Activated CD4-positive, alpha-beta T cell treated with anti-CD3 and anti-CD28 coated beads, Interleukin-2, amount 10 ng/mL, durations not matched to agents 7 days and 5 days (primary cell): Measurements from ENCODE around the gene RSPH4A. TPM values are rescaled to one million over a fixed set of nuclear protein-coding genes. Genes with fewer than 3 reads are reported as not detected.
A peak's percentile ranks its signal among the peaks of the same experiment; 100 is the strongest.

Source experiments
- CTCF ChIA-PET: fragments of 350-600 bp; sonication (Branson Sonifier 250); formaldehyde crosslinking; loops from one replicate; lab custom pipeline; 2021; ENCODE audit warnings: antibody characterized with exemption; lab: Charles Lee
- POLR2A ChIA-PET: fragments of 350-600 bp; sonication (Branson Sonifier 250); formaldehyde crosslinking; loops from one replicate; lab custom pipeline; 2021; ENCODE audit warnings: antibody characterized with exemption; lab: Charles Lee
- DNase-seq: peaks from one replicate; pipeline ENCODE4 v3.0.0-alpha.2; 2020
- H3K27ac Mint-ChIP-seq: one replicate; pipeline ENCODE4 v1.8.0; 2021; ENCODE audit warnings: mild to moderate bottlenecking, moderate library complexity, mixed read lengths
- H3K27me3 Mint-ChIP-seq: one replicate; pipeline ENCODE4 v1.8.0; 2021; ENCODE audit warnings: mixed read lengths
- H3K36me3 Mint-ChIP-seq: one replicate; pipeline ENCODE4 v1.8.0; 2021; ENCODE audit warnings: low read depth, mixed read lengths
- H3K4me1 Mint-ChIP-seq: one replicate; pipeline ENCODE4 v1.8.0; 2021; ENCODE audit warnings: mixed read lengths
- H3K4me3 Mint-ChIP-seq: one replicate; pipeline ENCODE4 v1.8.0; 2021; ENCODE audit warnings: mild to moderate bottlenecking, moderate library complexity, mixed read lengths
- H3K9me3 Mint-ChIP-seq: one replicate; pipeline ENCODE4 v1.8.0; 2021; ENCODE audit warnings: mixed read lengths
- total RNA-seq, 2 experiments: library from RNA; stranded (reverse); gene quantifications; one replicate each; pipeline ENCODE4 v1.2.3, GENCODE V29; 2021

RSPH4A gene
- under 1 TPM; 0.15 to 0.19 TPM for total RNA-seq

DNA sequence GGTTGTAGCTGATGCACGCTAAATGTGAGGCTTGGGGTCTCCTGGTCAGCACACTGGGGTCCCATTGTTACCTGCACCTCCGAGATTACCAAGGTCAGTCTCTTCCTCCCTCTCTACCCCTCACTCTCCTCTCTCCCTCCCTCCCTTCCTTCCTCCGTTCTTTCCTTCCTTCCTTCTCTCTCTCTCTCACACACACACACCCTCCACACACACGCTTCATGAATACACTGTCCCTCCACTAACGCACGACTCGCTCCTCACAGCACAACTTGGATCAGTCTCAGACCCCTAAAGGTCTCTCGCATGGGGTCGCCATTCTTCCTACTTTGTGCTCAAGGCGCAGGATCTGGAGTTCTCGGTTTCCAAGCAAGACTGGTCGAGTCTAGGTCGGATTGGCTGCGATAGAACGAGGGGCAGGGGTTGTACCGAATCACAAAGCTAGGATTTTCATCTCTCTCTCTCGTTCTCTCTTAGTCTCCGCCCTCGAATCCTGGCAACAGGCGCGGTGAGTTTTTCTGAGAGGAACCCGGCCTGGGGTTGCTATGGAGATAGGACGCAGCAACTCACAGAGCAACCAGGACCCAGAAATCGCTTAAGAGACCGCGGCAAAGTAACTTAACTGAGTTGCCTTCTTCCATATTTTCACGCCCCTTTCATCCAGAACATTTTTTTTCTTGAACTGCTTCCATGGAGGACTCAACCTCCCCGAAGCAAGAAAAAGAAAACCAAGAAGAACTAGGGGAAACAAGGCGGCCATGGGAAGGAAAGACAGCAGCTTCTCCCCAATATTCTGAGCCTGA lies at the start of gene RSPH4A:
Gene RSPH4A, plus strand, starts transcription at position 543 of the 800 bp plus-strand sequence. Its CDS starts 145 bp downstream, at position 688.
- CTCF ChIA-PET = interaction anchor here (0.8 kb wide), 2 partner anchors 12 to 13 kb away, joined by 3 to 5 read pairs; no protein-coding TSS in a partner anchor
- H3K27me3 Mint-ChIP-seq = peaks cover 44% of the 10 kb centered on the region
- POLR2A ChIA-PET = no interaction called here
- H3K4me1 Mint-ChIP-seq = peaks cover 13% of the 10 kb centered on the region
- no peak within 1 kb of the TSS for H3K27ac Mint-ChIP-seq
- DNase-seq = peak; percentile 83
- H3K4me3 Mint-ChIP-seq = peak within 1 kb of the TSS; percentile 77
- H3K36me3 Mint-ChIP-seq = no peaks in the 10 kb centered on the region
- no peaks in the 10 kb centered on the region for H3K9me3 Mint-ChIP-seq

- DNase-seq = no peak
- peaks cover 41% of the 10 kb centered on the region for H3K4me1 Mint-ChIP-seq
- CTCF ChIA-PET = no interaction called here
- no peaks in the 10 kb centered on the region for H3K36me3 Mint-ChIP-seq
- H3K9me3 Mint-ChIP-seq = no peaks in the 10 kb centered on the region
- POLR2A ChIA-PET = no interaction called here
- H3K4me3 Mint-ChIP-seq = no peak overlapping the region
- no peak overlapping the region for H3K27ac Mint-ChIP-seq
- peaks cover 5% of the 10 kb centered on the region for H3K27me3 Mint-ChIP-seq
Observed at GRCh38 chr6:116568111-116568510, 48.2 kb upstream of the RSPH4A start.

- POLR2A ChIA-PET = no interaction called here
- no peak for DNase-seq
- Mint-ChIP-seq H3K4me3 (peak overlapping the region; percentile 8), H3K27ac (no peak overlapping the region), H3K36me3 (peaks cover 2% of the 10 kb centered on the region), H3K27me3 (peaks cover 5% of the 10 kb centered on the region), H3K4me1 (peaks cover 49% of the 10 kb centered on the region), H3K9me3 (no peaks in the 10 kb centered on the region)
- CTCF ChIA-PET = interaction anchor here (1.0 kb wide), 1 partner anchor 22 kb away, joined by 3 read pairs; no protein-coding TSS in a partner anchor
Observed at GRCh38 chr6:116568821-116569755, 47.2 kb upstream of the RSPH4A start.

DNA sequence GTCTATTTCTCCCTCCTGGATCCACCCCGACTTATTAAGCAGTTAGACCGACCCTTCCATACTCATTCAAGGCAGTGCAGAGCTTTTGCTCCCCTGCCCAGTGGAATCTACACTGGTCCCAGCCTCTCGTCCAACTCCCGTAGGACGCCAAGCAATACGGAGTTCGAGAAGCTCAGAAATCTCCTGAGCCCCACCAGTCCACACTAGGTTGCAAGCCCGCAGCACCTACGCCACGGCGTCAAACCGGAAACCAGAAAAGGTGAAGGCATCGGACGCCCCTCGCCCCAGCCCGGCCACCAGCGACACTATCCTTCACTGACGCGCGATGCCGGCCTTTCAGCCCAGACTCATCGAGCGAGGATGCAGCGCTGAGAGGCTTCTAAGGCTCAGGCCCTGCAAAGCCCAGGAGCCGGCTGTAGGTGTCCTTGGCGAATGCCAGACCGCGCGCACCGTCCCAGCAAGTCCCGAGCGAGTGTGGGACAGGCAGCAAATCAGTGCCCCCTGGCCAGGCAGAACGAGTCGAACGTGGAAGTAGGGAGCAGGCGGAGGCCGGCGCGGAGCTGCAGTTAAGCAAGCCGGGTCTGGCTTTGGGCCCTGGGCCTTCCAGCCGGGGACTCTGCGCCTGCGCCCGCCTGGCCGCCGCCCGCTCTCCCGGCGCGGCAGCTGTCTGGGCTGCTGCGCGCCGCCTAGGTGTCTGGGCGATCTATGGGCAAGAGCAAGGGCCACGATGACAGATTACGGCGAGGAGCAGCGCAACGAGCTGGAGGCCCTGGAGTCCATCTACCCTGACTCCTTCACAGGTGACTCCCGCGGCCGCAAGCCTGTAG lies 45.2 kb upstream of the RSPH4A start, which contains the start of gene RWDD1:
Gene RWDD1, plus strand, starts transcription at position 649 of the 827 bp plus-strand sequence. Its CDS starts 79 bp downstream, at position 728.
- H3K4me3 Mint-ChIP-seq = peak within 1 kb of the TSS; percentile 87
- no peaks in the 10 kb centered on the region for H3K9me3 Mint-ChIP-seq
- peaks cover 47% of the 10 kb centered on the region for H3K4me1 Mint-ChIP-seq
- H3K27ac Mint-ChIP-seq = peak within 1 kb of the TSS; percentile 94
- POLR2A ChIA-PET = interaction anchor here (0.6 to 1.7 kb wide), 2 partner anchors 97 to 291 kb away, joined by 3 to 4 read pairs; partner anchors contain the start of gene TSPYL1
- CTCF ChIA-PET = interaction anchor here (0.6 to 2.2 kb wide), 11 partner anchors 8 to 302 kb away, joined by 3 to 10 read pairs (median 4); partner anchors contain the start of genes KPNA5 and ZUP1
- peak; percentile 98 for DNase-seq
- peaks cover 10% of the 10 kb centered on the region for H3K36me3 Mint-ChIP-seq
- H3K27me3 Mint-ChIP-seq = peaks cover 5% of the 10 kb centered on the region

DNA sequence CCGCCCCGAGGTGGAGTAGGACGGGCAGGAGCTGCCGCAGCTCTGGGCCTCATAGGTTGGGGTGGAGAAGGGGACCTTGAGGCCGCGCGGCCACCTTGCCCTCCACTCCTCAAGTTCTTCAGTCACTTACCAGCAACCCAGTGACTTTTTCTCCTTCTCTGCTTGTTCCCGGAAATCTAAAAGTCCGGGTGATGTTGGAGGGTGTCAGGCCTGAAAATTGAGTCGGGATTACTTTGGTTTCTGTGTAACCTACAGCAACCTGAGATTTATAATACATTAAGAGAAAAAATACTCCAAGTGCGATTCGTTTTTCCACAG lies 44.6 kb upstream of the RSPH4A start:
- POLR2A ChIA-PET = interaction anchor here (0.6 to 1.7 kb wide), 2 partner anchors 96 to 292 kb away, joined by 3 to 4 read pairs; partner anchors contain the start of gene TSPYL1
- Mint-ChIP-seq H3K36me3 (peaks cover 15% of the 10 kb centered on the region), H3K27ac (peak overlapping the region; percentile 94), H3K4me1 (peaks cover 47% of the 10 kb centered on the region), H3K9me3 (no peaks in the 10 kb centered on the region), H3K27me3 (peaks cover 3% of the 10 kb centered on the region), H3K4me3 (peak overlapping the region; percentile 87)
- CTCF ChIA-PET = interaction anchor here (0.6 to 2.2 kb wide), 11 partner anchors 9 to 303 kb away, joined by 3 to 10 read pairs (median 4); partner anchors contain the start of genes KPNA5 and ZUP1
- no peak for DNase-seq

DNA sequence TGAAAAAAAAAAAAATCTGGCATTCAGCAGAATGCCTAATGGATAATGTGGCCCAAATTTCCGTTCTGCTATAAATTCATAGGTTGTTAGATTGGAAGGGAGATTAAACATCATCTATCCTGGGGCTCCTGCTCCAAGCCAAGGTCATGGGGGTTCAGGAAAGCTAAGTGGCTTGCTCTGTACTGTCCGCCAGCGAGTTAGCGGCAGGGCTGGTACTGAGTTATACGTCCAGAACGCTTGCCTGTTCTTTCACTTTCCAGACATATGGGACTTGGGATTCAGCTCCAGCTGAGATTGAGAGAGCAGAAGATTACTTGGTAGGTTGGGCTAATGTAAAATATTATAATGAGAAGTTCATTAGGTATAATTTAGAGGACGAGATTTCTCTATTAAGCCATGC lies 44.1 kb upstream of the RSPH4A start:
- CTCF ChIA-PET = interaction anchor here (1.4 to 2.2 kb wide), 5 partner anchors 9 to 304 kb away, joined by 3 to 10 read pairs (median 6); no protein-coding TSS in a partner anchor
- H3K4me1 Mint-ChIP-seq = peaks cover 48% of the 10 kb centered on the region
- peak; percentile 16 for DNase-seq
- peak overlapping the region; percentile 94 for H3K27ac Mint-ChIP-seq
- no peaks in the 10 kb centered on the region for H3K9me3 Mint-ChIP-seq
- no peaks in the 10 kb centered on the region for H3K27me3 Mint-ChIP-seq
- H3K36me3 Mint-ChIP-seq = peaks cover 19% of the 10 kb centered on the region
- POLR2A ChIA-PET = interaction anchor here (0.7 to 1.7 kb wide), 2 partner anchors 110 to 292 kb away, joined by 4 to 5 read pairs; partner anchors contain the start of gene TSPYL1
- H3K4me3 Mint-ChIP-seq = peak overlapping the region; percentile 87

DNA sequence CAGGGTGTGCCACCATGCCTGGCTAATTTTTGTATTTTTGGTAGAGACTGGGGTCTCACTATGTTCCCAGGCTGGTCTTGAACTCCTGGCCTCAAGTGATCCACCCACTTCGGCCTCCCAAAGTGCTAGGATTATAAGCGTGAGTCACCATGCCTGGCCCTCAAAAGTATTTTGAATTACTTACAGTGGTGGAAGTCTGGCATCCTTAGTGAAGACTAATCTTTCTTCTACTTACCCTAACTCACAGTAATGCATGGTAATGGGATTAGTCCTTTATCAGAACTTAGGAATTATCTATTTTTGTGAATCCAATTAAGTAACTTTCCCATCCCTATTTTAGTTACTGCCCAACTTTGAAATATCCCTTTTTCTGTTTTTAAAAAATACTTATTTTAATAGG lies 41.1 kb upstream of the RSPH4A start:
- POLR2A ChIA-PET = no interaction called here
- no peak overlapping the region for H3K4me3 Mint-ChIP-seq
- H3K27ac Mint-ChIP-seq = no peak overlapping the region
- no peak for DNase-seq
- peaks cover 26% of the 10 kb centered on the region for H3K36me3 Mint-ChIP-seq
- CTCF ChIA-PET = no interaction called here
- H3K27me3 Mint-ChIP-seq = no peaks in the 10 kb centered on the region
- peaks cover 41% of the 10 kb centered on the region for H3K4me1 Mint-ChIP-seq
- no peaks in the 10 kb centered on the region for H3K9me3 Mint-ChIP-seq

DNA sequence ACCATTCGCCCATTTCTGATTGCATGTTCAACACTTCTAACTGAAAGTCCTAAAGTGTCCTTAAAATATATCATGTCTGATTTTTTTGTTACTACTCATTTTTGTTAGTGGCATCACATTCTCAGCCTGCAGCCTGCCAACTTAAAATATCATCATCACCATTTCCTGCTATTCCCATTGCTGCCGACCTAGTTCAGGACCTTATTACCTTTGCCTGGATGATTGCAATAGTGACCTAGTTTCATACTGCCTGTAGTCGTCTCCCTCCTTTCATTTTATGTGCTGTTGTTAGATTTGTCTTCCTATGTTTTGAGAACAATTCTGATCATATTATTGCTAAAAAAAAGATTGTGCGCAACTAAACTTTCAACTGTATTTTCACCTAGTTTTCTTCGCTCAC lies 38.8 kb upstream of the RSPH4A start:
- ChIA-PET POLR2A (no interaction called here), CTCF (interaction anchor here (1.4 kb wide), 1 partner anchor 17 kb away, joined by 3 read pairs; no protein-coding TSS in a partner anchor)
- no peak overlapping the region for H3K4me3 Mint-ChIP-seq
- H3K9me3 Mint-ChIP-seq = no peaks in the 10 kb centered on the region
- DNase-seq = no peak
- no peaks in the 10 kb centered on the region for H3K27me3 Mint-ChIP-seq
- no peak overlapping the region for H3K27ac Mint-ChIP-seq
- peaks cover 31% of the 10 kb centered on the region for H3K4me1 Mint-ChIP-seq
- peaks cover 32% of the 10 kb centered on the region for H3K36me3 Mint-ChIP-seq

- Mint-ChIP-seq H3K36me3 (peaks cover 33% of the 10 kb centered on the region), H3K9me3 (no peaks in the 10 kb centered on the region), H3K27me3 (no peaks in the 10 kb centered on the region), H3K4me1 (peaks cover 23% of the 10 kb centered on the region), H3K4me3 (no peak overlapping the region), H3K27ac (no peak overlapping the region)
- no peak for DNase-seq
- ChIA-PET CTCF (no interaction called here), POLR2A (no interaction called here)
Observed at GRCh38 chr6:116578335-116578734, 37.9 kb upstream of the RSPH4A start.

DNA sequence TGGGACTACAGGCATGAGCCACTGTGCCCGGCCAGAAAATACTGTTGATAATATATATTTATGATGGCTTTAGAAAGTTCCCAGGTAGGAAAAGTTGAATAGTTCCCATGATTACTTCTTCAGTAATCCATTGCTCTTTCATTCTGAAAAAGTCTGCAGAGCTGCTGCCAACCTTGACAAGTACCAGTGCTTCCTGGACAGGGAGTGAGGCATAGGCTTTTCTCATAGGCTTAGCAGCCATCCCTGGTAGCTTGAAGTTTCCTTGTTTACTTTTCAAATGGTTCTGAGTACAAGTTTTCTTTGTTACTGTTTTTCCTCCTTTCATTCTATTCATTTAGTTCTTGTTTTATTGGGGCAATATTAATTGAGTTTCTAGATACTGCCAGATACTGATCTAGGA lies 37.1 kb upstream of the RSPH4A start:
- H3K27ac Mint-ChIP-seq = no peak overlapping the region
- CTCF ChIA-PET = no interaction called here

DNA sequence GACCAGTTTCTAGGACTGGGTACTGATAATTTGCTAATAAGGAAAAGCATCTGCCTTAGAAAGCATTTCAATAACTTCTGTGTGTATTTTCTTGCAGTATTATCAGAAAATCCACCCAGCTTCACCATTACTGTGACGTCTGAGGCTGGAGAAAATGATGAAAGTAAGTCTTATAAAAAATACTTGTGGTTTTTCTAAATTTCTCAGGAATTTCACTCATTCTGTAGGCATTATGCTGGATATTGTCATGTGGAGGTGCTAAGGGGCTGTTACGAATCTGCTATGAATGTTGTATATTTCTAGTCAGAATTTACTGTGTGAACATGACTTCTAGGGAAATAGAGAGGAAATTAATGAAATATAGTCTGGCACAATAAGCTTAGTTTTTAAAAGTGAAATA lies 36.1 kb upstream of the RSPH4A start:
- Mint-ChIP-seq H3K27me3 (no peaks in the 10 kb centered on the region), H3K9me3 (no peaks in the 10 kb centered on the region), H3K4me1 (peaks cover 12% of the 10 kb centered on the region), H3K36me3 (peaks cover 37% of the 10 kb centered on the region), H3K4me3 (no peak overlapping the region), H3K27ac (no peak overlapping the region)
- ChIA-PET POLR2A (no interaction called here), CTCF (no interaction called here)
- DNase-seq = no peak

More for the DNA sequence above, 37.1 kb upstream of the RSPH4A start:
- H3K36me3 Mint-ChIP-seq = peaks cover 31% of the 10 kb centered on the region
- no peaks in the 10 kb centered on the region for H3K27me3 Mint-ChIP-seq
- no peak for DNase-seq
- peaks cover 16% of the 10 kb centered on the region for H3K4me1 Mint-ChIP-seq
- H3K4me3 Mint-ChIP-seq = no peak overlapping the region
- POLR2A ChIA-PET = no interaction called here
- H3K9me3 Mint-ChIP-seq = no peaks in the 10 kb centered on the region

GRCh38 chr6:116586276-116586675 lies 30.0 kb upstream of the RSPH4A start:
- Mint-ChIP-seq H3K4me3 (no peak overlapping the region), H3K27ac (no peak overlapping the region), H3K36me3 (peaks cover 41% of the 10 kb centered on the region), H3K4me1 (no peaks in the 10 kb centered on the region), H3K9me3 (no peaks in the 10 kb centered on the region), H3K27me3 (no peaks in the 10 kb centered on the region)
- no peak for DNase-seq
- ChIA-PET CTCF (no interaction called here), POLR2A (no interaction called here)
